GM10266 (cell line): ENCODE data around the gene TSFM.

Experiments used
- DNase-seq: peaks from one replicate; pipeline ENCODE4 v3.0.0; 2012; ENCODE audit errors: extremely low spot score
- TF ChIP-seq, protein P1 (sequence below): IDR thresholded peaks from 2 replicates; pipeline ENCODE4 v1.5.1; 2012; ENCODE audit warnings: mild to moderate bottlenecking, low read depth; ENCODE audit not compliant: control insufficient read depth, insufficient read depth; ENCODE audit errors: missing control alignments

Gene TSFM

GRCh38 chr12:57845478-57846284, 63.1 kb downstream of the TSFM start:
- peak; percentile 81 for DNase-seq
- TF ChIP-seq, protein P1, sequence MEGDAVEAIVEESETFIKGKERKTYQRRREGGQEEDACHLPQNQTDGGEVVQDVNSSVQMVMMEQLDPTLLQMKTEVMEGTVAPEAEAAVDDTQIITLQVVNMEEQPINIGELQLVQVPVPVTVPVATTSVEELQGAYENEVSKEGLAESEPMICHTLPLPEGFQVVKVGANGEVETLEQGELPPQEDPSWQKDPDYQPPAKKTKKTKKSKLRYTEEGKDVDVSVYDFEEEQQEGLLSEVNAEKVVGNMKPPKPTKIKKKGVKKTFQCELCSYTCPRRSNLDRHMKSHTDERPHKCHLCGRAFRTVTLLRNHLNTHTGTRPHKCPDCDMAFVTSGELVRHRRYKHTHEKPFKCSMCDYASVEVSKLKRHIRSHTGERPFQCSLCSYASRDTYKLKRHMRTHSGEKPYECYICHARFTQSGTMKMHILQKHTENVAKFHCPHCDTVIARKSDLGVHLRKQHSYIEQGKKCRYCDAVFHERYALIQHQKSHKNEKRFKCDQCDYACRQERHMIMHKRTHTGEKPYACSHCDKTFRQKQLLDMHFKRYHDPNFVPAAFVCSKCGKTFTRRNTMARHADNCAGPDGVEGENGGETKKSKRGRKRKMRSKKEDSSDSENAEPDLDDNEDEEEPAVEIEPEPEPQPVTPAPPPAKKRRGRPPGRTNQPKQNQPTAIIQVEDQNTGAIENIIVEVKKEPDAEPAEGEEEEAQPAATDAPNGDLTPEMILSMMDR: no peak

DNA sequence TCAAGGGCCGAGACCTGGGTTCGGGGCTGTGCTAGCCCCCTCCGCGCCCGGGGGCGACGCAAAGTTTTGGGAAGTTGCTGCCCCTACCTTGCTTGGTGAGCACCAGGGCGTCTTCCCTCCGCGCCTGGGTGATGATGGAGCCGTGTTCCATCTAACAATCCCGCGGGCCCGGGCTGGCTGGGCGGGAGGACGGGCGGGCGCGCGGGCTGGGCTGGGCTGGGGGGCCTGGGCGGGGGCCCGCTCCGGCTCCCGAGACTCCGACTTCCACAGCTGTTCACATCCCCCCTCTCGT, 63.6 kb downstream of the TSFM start:
- peak; percentile 54 for DNase-seq
- TF ChIP-seq, protein P1: no peak

- peak; percentile 98 for DNase-seq
- TF ChIP-seq, protein P1: no peak
Measured at GRCh38 chr12:57846577-57847319, 64.2 kb downstream of the TSFM start, which contains the start of gene CTDSP2. CTDSP2 (minus strand) TSS chr12:57846729; CDS start chr12:57846435, 294 bp downstream.
